ENCODE results near the gene RIPOR2.

The RIPOR2 gene

GRCh38 chr6:24831771-24832716 lies 103.7 kb downstream of the RIPOR2 start:
- ChIA-PET POLR2A (ENCODE audit: low non-redundant PET) (no interaction called here), CTCF (no interaction called here)
- no peak overlapping the region for H3K27ac ChIP-seq
- DNase-seq (ENCODE audit: low spot score), result no peak
- TF ChIP-seq, protein P1, sequence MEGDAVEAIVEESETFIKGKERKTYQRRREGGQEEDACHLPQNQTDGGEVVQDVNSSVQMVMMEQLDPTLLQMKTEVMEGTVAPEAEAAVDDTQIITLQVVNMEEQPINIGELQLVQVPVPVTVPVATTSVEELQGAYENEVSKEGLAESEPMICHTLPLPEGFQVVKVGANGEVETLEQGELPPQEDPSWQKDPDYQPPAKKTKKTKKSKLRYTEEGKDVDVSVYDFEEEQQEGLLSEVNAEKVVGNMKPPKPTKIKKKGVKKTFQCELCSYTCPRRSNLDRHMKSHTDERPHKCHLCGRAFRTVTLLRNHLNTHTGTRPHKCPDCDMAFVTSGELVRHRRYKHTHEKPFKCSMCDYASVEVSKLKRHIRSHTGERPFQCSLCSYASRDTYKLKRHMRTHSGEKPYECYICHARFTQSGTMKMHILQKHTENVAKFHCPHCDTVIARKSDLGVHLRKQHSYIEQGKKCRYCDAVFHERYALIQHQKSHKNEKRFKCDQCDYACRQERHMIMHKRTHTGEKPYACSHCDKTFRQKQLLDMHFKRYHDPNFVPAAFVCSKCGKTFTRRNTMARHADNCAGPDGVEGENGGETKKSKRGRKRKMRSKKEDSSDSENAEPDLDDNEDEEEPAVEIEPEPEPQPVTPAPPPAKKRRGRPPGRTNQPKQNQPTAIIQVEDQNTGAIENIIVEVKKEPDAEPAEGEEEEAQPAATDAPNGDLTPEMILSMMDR (conservative IDR thresholded peaks at IDR 0.05; ENCODE audit: low read depth), result no peak

- ChIA-PET POLR2A (ENCODE audit: low non-redundant PET) (no interaction called here), CTCF (interaction anchor here (0.6 to 0.8 kb wide), 3 partner anchors 12 to 454 kb away, joined by 3 read pairs; no protein-coding TSS in a partner anchor)
- TF ChIP-seq, protein P1 (conservative IDR thresholded peaks at IDR 0.05; ENCODE audit: low read depth), result no peak
- H3K27ac ChIP-seq, result no peak overlapping the region
- DNase-seq (ENCODE audit: low spot score), result no peak
Measured at GRCh38 chr6:24829657-24830056, 106.1 kb downstream of the RIPOR2 start.

- H3K27ac ChIP-seq, result no peak overlapping the region
- ChIA-PET POLR2A (ENCODE audit: low non-redundant PET) (no interaction called here), CTCF (no interaction called here)
- TF ChIP-seq, protein P1 (conservative IDR thresholded peaks at IDR 0.05; ENCODE audit: low read depth), result no peak
- no peak for DNase-seq (ENCODE audit: low spot score)
Measured at GRCh38 chr6:24827970-24828369, 107.8 kb downstream of the RIPOR2 start.

GRCh38 chr6:24827162-24827561 lies 108.6 kb downstream of the RIPOR2 start:
- DNase-seq (ENCODE audit: low spot score), result peak; percentile 40
- TF ChIP-seq, protein P1 (conservative IDR thresholded peaks at IDR 0.05; ENCODE audit: low read depth), result no peak
- ChIA-PET POLR2A (ENCODE audit: low non-redundant PET) (no interaction called here), CTCF (interaction anchor here (0.6 kb wide), 1 partner anchor 124 kb away, joined by 3 read pairs; no protein-coding TSS in a partner anchor)
- H3K27ac ChIP-seq, result peak overlapping the region; percentile 45; the same call in 1 of the 2 replicates

GRCh38 chr6:24825130-24825630 lies 110.6 kb downstream of the RIPOR2 start:
- ChIA-PET POLR2A (ENCODE audit: low non-redundant PET) (no interaction called here), CTCF (interaction anchor here (0.6 kb wide), 1 partner anchor 491 kb away, joined by 3 read pairs; no protein-coding TSS in a partner anchor)
- H3K27ac ChIP-seq, result no peak overlapping the region
- no peak for DNase-seq (ENCODE audit: low spot score)
- TF ChIP-seq, protein P1 (conservative IDR thresholded peaks at IDR 0.05; ENCODE audit: low read depth), result no peak

GRCh38 chr6:24824142-24824938 lies 111.4 kb downstream of the RIPOR2 start:
- POLR2A ChIA-PET (ENCODE audit: low non-redundant PET), result no interaction called here
- TF ChIP-seq, protein P1 (conservative IDR thresholded peaks at IDR 0.05; ENCODE audit: low read depth), result no peak
- CTCF ChIA-PET, result no interaction called here
- H3K27ac ChIP-seq, result no peak overlapping the region
- no peak for DNase-seq (ENCODE audit: low spot score)
